ENCODE data around the gene PTPN11. TPM values are rescaled to one million over a fixed set of nuclear protein-coding genes. Genes with fewer than 3 reads are reported as not detected.

Gene PTPN11
- total RNA-seq, 4 donors from 2014 or later, result 90.6 to 136 (median 110) TPM

DNA sequence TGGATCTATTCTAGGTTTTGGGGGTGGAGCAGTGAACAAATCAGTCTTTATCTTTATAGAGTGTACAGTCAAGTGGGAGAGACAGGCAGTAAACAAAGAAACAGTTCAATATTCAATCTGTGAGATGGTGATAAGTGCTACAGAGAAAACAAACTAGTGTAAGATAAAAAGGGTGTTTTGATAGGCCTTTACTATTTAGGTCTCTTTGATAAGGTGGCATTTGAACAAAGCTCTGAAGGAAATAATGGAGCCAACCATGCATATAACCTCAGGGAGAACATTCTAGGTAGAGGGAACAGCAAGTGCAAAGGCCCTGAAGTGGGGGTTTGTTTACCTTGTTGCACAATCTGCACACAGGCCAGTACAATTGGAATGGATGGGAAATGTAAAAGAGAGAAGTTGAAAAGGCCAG lies 47.3 kb downstream of the PTPN11 start:
- H3K27ac ChIP-seq, result no peak overlapping the region
- no peaks in the 10 kb centered on the region for H3K9me3 ChIP-seq
- H3K36me3 ChIP-seq, result peaks cover 0 to 47% (median 0%) of the 10 kb centered on the region in 3 donors
- H3K4me1 ChIP-seq, result no peaks in the 10 kb centered on the region
- no peak for DNase-seq (ENCODE audit: low spot score in 2 of 2)
- no peaks in the 10 kb centered on the region for H3K27me3 ChIP-seq
- TF ChIP-seq CTCF (IDR thresholded peaks at IDR 0.05) (no peak), EP300 (IDR thresholded peaks at IDR 0.05) (no peak), POLR2A (IDR thresholded peaks at IDR 0.05) (no peak)
- no peak overlapping the region for H3K4me3 ChIP-seq

DNA sequence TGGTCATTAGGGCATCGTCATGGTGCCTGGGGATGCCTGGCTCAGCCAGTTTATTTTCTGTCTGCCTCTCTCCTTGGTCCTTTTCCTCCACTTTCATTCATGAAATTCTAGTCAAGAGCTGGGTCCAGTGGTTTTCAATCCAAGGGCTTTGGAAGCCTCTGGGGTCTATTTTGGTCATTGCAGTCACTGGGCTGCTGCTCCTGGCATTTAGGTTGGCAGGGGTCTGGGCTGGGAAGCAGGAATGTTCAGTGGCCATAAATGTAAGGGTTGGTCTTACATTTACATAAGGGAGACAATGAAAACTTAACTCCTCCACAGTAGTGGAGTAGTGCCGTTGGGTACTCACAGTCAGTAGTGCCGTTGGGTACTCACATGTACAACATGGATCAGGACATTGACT lies 48.1 kb downstream of the PTPN11 start:
- TF ChIP-seq POLR2A (IDR thresholded peaks at IDR 0.05) (no peak), CTCF (IDR thresholded peaks at IDR 0.05) (no peak), EP300 (IDR thresholded peaks at IDR 0.05) (no peak)
- no peaks in the 10 kb centered on the region for H3K4me1 ChIP-seq
- no peak overlapping the region for H3K27ac ChIP-seq
- H3K4me3 ChIP-seq, result no peak overlapping the region
- no peaks in the 10 kb centered on the region for H3K9me3 ChIP-seq
- H3K27me3 ChIP-seq, result no peaks in the 10 kb centered on the region
- 91 to 93% methylated on average over 3 of the region's 3 CpGs for WGBS, 2 donors
- peaks cover 0 to 40% (median 0%) of the 10 kb centered on the region in 3 donors for H3K36me3 ChIP-seq
- DNase-seq (ENCODE audit: low spot score in 2 of 2), result no peak

DNA sequence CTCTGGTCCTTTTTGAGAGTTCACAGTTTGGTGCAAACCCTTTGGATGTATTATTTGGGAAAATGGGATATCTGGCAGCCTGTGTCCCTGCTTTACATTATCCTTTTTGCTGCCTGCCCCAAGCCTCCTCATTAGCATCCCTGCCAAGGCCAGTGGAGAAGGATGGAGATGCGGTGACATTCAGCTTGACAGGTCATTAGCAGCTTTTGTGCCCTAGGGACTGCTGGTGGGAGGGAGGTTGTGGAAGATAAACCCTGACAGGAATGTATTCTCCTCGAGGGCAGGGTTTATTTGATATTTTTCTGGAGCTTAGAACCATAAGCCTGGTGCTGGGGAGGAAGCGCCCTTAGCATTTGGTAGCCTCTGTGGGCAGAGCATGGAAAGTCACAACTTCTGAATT lies 49.3 kb downstream of the PTPN11 start:
- no peak overlapping the region for H3K4me3 ChIP-seq
- no peaks in the 10 kb centered on the region for H3K4me1 ChIP-seq
- DNase-seq (ENCODE audit: low spot score in 2 of 2), result no peak
- H3K27ac ChIP-seq, result no peak overlapping the region
- H3K27me3 ChIP-seq, result no peaks in the 10 kb centered on the region
- H3K36me3 ChIP-seq, result peaks cover 0 to 46% (median 1%) of the 10 kb centered on the region in 3 donors
- no peaks in the 10 kb centered on the region for H3K9me3 ChIP-seq
- WGBS, 2 donors, result 86 to 88% methylated on average over 3 of the region's 3 CpGs
- TF ChIP-seq EP300 (IDR thresholded peaks at IDR 0.05) (no peak), CTCF (IDR thresholded peaks at IDR 0.05) (no peak), POLR2A (IDR thresholded peaks at IDR 0.05) (no peak)

GRCh38 chr12:112473056-112473455 lies 54.3 kb downstream of the PTPN11 start:
- Histone ChIP-seq H3K36me3 (peaks cover 5 to 81% (median 7%) of the 10 kb centered on the region in 3 donors), H3K9me3 (no peaks in the 10 kb centered on the region), H3K4me1 (no peaks in the 10 kb centered on the region), H3K27me3 (no peaks in the 10 kb centered on the region), H3K4me3 (no peak overlapping the region), H3K27ac (no peak overlapping the region)
- 78 to 85% methylated on average over 4 of the region's 4 CpGs for WGBS, 2 donors
- no peak for TF ChIP-seq POLR2A (IDR thresholded peaks at IDR 0.05)
- TF ChIP-seq CTCF (IDR thresholded peaks at IDR 0.05), result no peak
- TF ChIP-seq EP300 (IDR thresholded peaks at IDR 0.05), result no peak
- DNase-seq (ENCODE audit: low spot score in 2 of 2), result no peak

- no peaks in the 10 kb centered on the region for H3K4me1 ChIP-seq
- WGBS, 2 donors, result 88 to 100% methylated on average over 1 of the region's 1 CpG
- no peak overlapping the region for H3K27ac ChIP-seq
- no peak overlapping the region for H3K4me3 ChIP-seq
- H3K36me3 ChIP-seq, result peaks cover 5 to 100% (median 19%) of the 10 kb centered on the region in 3 donors
- DNase-seq (ENCODE audit: low spot score in 2 of 2), result no peak
- H3K9me3 ChIP-seq, result no peaks in the 10 kb centered on the region
- no peaks in the 10 kb centered on the region for H3K27me3 ChIP-seq
- TF ChIP-seq CTCF (IDR thresholded peaks at IDR 0.05), result no peak
- TF ChIP-seq EP300 (IDR thresholded peaks at IDR 0.05), result no peak
- TF ChIP-seq POLR2A (IDR thresholded peaks at IDR 0.05), result no peak
Measured at GRCh38 chr12:112479413-112479812, 60.7 kb downstream of the PTPN11 start.

Measured in tibial nerve (tissue), 4 donors.